Stomach (tissue), 9 donors: Measurements from ENCODE around the gene GFM2. TPM values are rescaled to one million over a fixed set of nuclear protein-coding genes. Genes with fewer than 3 reads are reported as not detected.

Source experiments
- DNase-seq, 2 donors: peaks; one replicate each; pipeline versions ENCODE4 v3.0.0 to v3.0.0-alpha.2; 2013 to 2019
- H3K27ac ChIP-seq, 5 donors: fragments of 200-600 bp in 4 of 5; sonication (generic) in 4 of 5; one replicate each; pipeline ENCODE4 v1.5.1; 2013 to 2019; ENCODE audit warnings: mild to moderate bottlenecking in 1 of 5, moderate library complexity in 1 of 5
- H3K27me3 ChIP-seq, 3 donors: fragments of 200-600 bp; sonication (generic); one replicate each; pipeline ENCODE4 v1.5.1; 2017 to 2019; ENCODE audit warnings: mixed run types in 1 of 3
- H3K36me3 ChIP-seq, 4 donors: fragments of 200-600 bp; sonication (generic); 1 replicate in 3 of 4; 2 replicates in 1 of 4; pipeline ENCODE4 v1.5.1; 2016 to 2019
- H3K4me1 ChIP-seq, 4 donors: fragments of 200-600 bp; sonication (generic); one replicate each; pipeline ENCODE4 v1.5.1; 2016 to 2019
- H3K4me3 ChIP-seq, 4 donors: fragments of 200-600 bp; sonication (generic) in 3 of 4; one replicate each; pipeline ENCODE4 v1.5.1; 2016 to 2019; ENCODE audit warnings: mild to moderate bottlenecking in 1 of 4
- H3K9me3 ChIP-seq, 4 donors: fragments of 200-600 bp; sonication (generic); one replicate each; pipeline ENCODE4 v1.5.1; 2016 to 2019
- CTCF ChIP-seq, 7 experiments: fragments of 450-650 bp in 4 of 7; fragments of 200-600 bp in 3 of 7; sonication (generic) in 3 of 7; IDR thresholded peaks; one replicate each; pipeline ENCODE4 v1.5.1; 2016 to 2019; ENCODE audit warnings: antibody characterized with exemption in 7 of 7, control low read depth in 2 of 7, mild to moderate bottlenecking in 1 of 7
- EP300 ChIP-seq: sonication (generic); formaldehyde crosslinking; IDR thresholded peaks from one replicate; pipeline ENCODE4 v1.6.1; 2017; ENCODE audit warnings: antibody characterized with exemption
- POLR2A ChIP-seq, 4 donors: fragments of 450-650 bp; IDR thresholded peaks; one replicate each; pipeline ENCODE4 v1.6.1; 2016; ENCODE audit warnings: antibody characterized with exemption in 4 of 4, control low read depth in 2 of 4, mild to moderate bottlenecking in 1 of 4, moderate library complexity in 1 of 4
- POLR2AphosphoS5 ChIP-seq, 3 donors: sonication (generic); formaldehyde crosslinking; IDR thresholded peaks; one replicate each; pipeline ENCODE4 v1.6.1; 2016; ENCODE audit warnings: antibody characterized with exemption in 3 of 3
- WGBS, 5 donors: extraction: QIAGEN DNeasy Blood & Tissue Kit in 3 of 5; methylation state at CpG; one replicate each; pipeline versions ENCODE4 v1.1.5 to v1.1.7; 2013 to 2018; 5-methylcytosine and 5-hydroxymethylcytosine counted together
- intact Hi-C: fragments of 100-400 bp; cut with DNase I; formaldehyde crosslinking; loops from one replicate; pipeline ENCODE4 v1.15.1; 2023; ENCODE audit warnings: low total_unique reads
- polyA plus RNA-seq, 3 donors: library from polyadenylated mRNA; stranded (reverse); fragments of 200-250 nt; gene quantifications; one replicate each; pipeline ENCODE4 v1.2.3, GENCODE V29; 2013
- total RNA-seq, 5 donors: library from RNA; depleted of rRNA; stranded (reverse); fragments of >200 nt; gene quantifications; one replicate each; pipeline versions ENCODE4 v1.1.0 to v1.2.3, GENCODE V29; 2014 to 2016
- donor health status: healthy with polysubstance abuse.
- donor health status: Bipolar disorder and iron deficiency.
- donor health status: healthy.

The GFM2 gene
- total and polyA plus RNA-seq, 8 donors, result 2.9 to 48.3 (median 15.0) TPM

DNA sequence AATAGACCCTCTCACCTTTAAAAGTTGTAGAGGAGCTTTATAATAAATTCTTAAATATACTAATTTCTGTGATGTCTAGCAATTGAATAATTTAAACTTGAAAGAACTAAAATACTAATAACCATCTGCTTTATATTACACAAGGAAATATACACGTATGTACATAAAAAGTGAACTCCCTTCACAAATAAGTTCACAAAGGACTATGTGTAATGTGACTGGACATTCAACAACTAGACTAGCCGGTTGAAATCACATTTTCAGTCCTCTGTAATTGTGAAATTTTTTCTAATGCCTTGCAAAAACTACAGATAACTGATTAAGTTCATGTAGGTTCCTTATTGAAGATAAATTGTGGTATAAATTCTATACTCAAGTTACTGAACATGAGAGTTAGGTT, 11.7 kb upstream of the GFM2 start:
- Histone ChIP-seq H3K27ac (peak overlapping the region in 4 of 5 donors; percentile 5 to 57 (median 28)), H3K36me3 (peaks cover 21 to 51% (median 50%) of the 10 kb centered on the region in 4 donors), H3K27me3 (no peaks in the 10 kb centered on the region), H3K4me1 (peaks cover 0 to 4% (median 0%) of the 10 kb centered on the region in 4 donors), H3K9me3 (no peaks in the 10 kb centered on the region), H3K4me3 (no peak overlapping the region)
- WGBS, 5 donors, result 24 to 62% (median 56%) methylated on average over 2 of the region's 2 CpGs
- peak in 1 of 2 donors; percentile 71 for DNase-seq
- intact Hi-C loops, result no loop called here
- no peak for TF ChIP-seq POLR2A (IDR thresholded peaks at IDR 0.05)
- TF ChIP-seq POLR2AphosphoS5 (IDR thresholded peaks at IDR 0.05), result peak in 1 of 3 donors; percentile 32

DNA sequence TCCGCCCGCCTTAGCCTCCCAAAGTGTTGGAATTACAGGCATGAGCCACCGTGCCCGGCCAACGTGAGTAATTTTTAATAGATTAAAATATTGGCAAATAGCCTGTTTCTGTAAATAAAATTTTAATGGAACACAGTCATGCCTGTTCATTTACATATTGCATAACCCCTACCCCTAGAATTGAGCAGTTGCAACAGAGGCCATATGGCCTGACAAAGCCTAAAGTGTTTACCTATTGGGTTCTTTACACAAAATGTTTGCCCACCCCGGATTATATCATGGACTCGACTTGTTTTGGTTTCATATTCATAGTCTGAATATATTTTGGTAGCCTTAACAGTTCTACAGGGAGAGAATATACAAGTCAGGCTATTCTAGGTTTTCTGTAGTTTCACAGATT, 5.4 kb upstream of the GFM2 start:
- WGBS, 5 donors, result 49 to 67% (median 59%) methylated on average over 7 of the region's 7 CpGs
- H3K9me3 ChIP-seq, result no peaks in the 10 kb centered on the region
- intact Hi-C loops, result no loop called here
- no peaks in the 10 kb centered on the region for H3K27me3 ChIP-seq
- H3K4me3 ChIP-seq, result no peak overlapping the region
- H3K36me3 ChIP-seq, result peaks cover 46 to 85% (median 84%) of the 10 kb centered on the region in 4 donors
- peaks cover 5 to 14% (median 11%) of the 10 kb centered on the region in 4 donors for H3K4me1 ChIP-seq
- DNase-seq, result no peak
- TF ChIP-seq POLR2A (IDR thresholded peaks at IDR 0.05), result no peak
- peak in 1 of 3 donors; percentile 20 for TF ChIP-seq POLR2AphosphoS5 (IDR thresholded peaks at IDR 0.05)
- peak overlapping the region in 1 of 5 donors; percentile 5 for H3K27ac ChIP-seq

GRCh38 chr5:74767579-74767913, 629 bp upstream of the GFM2 start:
- peak overlapping the region; percentile 76 to 98 (median 94) for H3K4me3 ChIP-seq
- peaks cover 16 to 47% (median 46%) of the 10 kb centered on the region in 4 donors for H3K36me3 ChIP-seq
- no peaks in the 10 kb centered on the region for H3K27me3 ChIP-seq
- WGBS, 5 donors, result 0 to 2% (median 1%) methylated on average over 9 of the region's 9 CpGs
- H3K4me1 ChIP-seq, result peaks cover 17 to 52% (median 39%) of the 10 kb centered on the region in 4 donors
- DNase-seq, result peak in 1 of 2 donors; percentile 63
- no peak for TF ChIP-seq EP300
- TF ChIP-seq POLR2AphosphoS5 (IDR thresholded peaks at IDR 0.05), result no peak
- TF ChIP-seq CTCF (IDR thresholded peaks at IDR 0.05), result no peak
- no peak for TF ChIP-seq POLR2A (IDR thresholded peaks at IDR 0.05)
- H3K27ac ChIP-seq, result peak overlapping the region; percentile 79 to 88 (median 86)
- intact Hi-C loops, result no loop called here
- no peaks in the 10 kb centered on the region for H3K9me3 ChIP-seq

DNA sequence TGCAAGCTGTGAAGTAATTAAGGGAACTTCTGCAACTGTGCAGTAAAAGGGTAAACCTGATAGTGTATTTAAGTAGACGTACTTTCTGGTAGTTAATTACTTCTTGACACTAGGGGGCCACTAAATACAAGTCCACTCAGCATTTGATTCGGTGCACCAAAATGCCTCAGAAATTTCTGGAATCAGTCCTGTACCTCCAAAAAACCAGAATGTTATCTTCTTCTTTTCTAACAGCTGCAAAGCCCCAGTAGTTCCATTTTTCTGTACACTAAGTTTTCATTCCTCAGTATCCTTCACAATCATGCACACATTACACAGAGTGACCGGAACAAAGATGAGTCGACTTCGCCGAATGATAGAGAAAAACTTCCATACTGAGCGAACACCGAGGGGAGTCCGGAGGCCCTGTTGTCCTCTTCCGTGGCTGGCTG, 484 bp downstream of the GFM2 start:
- Histone ChIP-seq H3K4me3 (peak overlapping the region; percentile 76 to 98 (median 94)), H3K9me3 (no peaks in the 10 kb centered on the region), H3K4me1 (peaks cover 18 to 63% (median 44%) of the 10 kb centered on the region in 4 donors), H3K27ac (peak overlapping the region; percentile 73 to 88 (median 86)), H3K36me3 (peaks cover 15 to 45% (median 45%) of the 10 kb centered on the region in 4 donors), H3K27me3 (no peaks in the 10 kb centered on the region)
- WGBS, 5 donors, result 0 to 1% (median 0%) methylated on average over 10 of the region's 10 CpGs
- TF ChIP-seq CTCF (IDR thresholded peaks at IDR 0.05) (peak in 4 of 7 experiments; percentile 19 to 58 (median 44)), POLR2A (IDR thresholded peaks at IDR 0.05) (no peak)
- peak in 1 of 2 donors; percentile 59 for DNase-seq
- intact Hi-C loops, result no loop called here

DNA sequence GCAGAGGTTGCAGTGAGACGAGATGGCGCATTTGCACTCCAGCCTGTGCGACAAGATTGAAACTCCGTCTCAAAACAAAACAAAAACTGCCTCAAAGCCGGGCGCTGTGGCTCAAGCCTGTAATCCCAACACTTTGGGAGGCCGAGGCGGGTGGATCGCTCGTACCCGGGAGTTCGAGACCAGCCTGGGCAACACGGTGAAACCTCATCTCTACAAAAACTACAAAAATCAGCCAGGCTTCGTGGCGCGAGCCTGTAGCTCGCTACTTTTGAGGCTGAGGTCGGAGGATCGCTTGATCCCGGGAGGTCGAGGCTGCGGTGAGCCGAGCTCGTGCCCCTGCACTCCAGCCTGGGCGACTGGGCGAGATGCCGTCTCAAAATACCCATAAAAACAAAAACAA, 988 bp downstream of the GFM2 start:
- DNase-seq, result no peak

More for the DNA sequence above, 988 bp downstream of the GFM2 start:
- Histone ChIP-seq H3K4me1 (peaks cover 23 to 68% (median 47%) of the 10 kb centered on the region in 4 donors), H3K27me3 (no peaks in the 10 kb centered on the region), H3K4me3 (peak overlapping the region; percentile 76 to 98 (median 94)), H3K27ac (peak overlapping the region in 3 of 5 donors; percentile 86 to 88 (median 88)), H3K36me3 (peaks cover 14 to 45% (median 40%) of the 10 kb centered on the region in 4 donors), H3K9me3 (no peaks in the 10 kb centered on the region)
- intact Hi-C loops, result no loop called here
- TF ChIP-seq EP300 (no peak), POLR2AphosphoS5 (IDR thresholded peaks at IDR 0.05) (no peak), CTCF (IDR thresholded peaks at IDR 0.05) (no peak), POLR2A (IDR thresholded peaks at IDR 0.05) (no peak)
- 55 to 73% (median 61%) methylated on average over 27 of the region's 27 CpGs for WGBS, 5 donors
